Stomach (tissue), 4 donors: ENCODE measurements around the gene ARL6IP4.

Experiments
- CTCF ChIP-seq, 7 experiments: fragments of 450-650 bp in 4 of 7; fragments of 200-600 bp in 3 of 7; sonication (generic) in 3 of 7; IDR thresholded peaks; one replicate each; pipeline ENCODE4 v1.5.1; 2016 to 2019; ENCODE audit warnings: antibody characterized with exemption in 7 of 7, control low read depth in 2 of 7, mild to moderate bottlenecking in 1 of 7
- POLR2A ChIP-seq, 4 donors: fragments of 450-650 bp; IDR thresholded peaks; one replicate each; pipeline ENCODE4 v1.6.1; 2016; ENCODE audit warnings: antibody characterized with exemption in 4 of 4, control low read depth in 2 of 4, mild to moderate bottlenecking in 1 of 4, moderate library complexity in 1 of 4
- POLR2AphosphoS5 ChIP-seq, 3 donors: sonication (generic); formaldehyde crosslinking; IDR thresholded peaks; one replicate each; pipeline ENCODE4 v1.6.1; 2016; ENCODE audit warnings: antibody characterized with exemption in 3 of 3

- TF ChIP-seq POLR2A (IDR thresholded peaks at IDR 0.05) (no peak), POLR2AphosphoS5 (IDR thresholded peaks at IDR 0.05) (no peak), CTCF (IDR thresholded peaks at IDR 0.05) (no peak)
These were observed 37.3 kb upstream of the ARL6IP4 start for GRCh38 chr12:122943196-122943595.
